Fibroblast of skin of abdomen (primary cell): ENCODE results near the gene FBXL16.
A peak's percentile ranks its signal among the peaks of the same experiment; 100 is the strongest.

Source experiments
- DNase-seq: peaks from one replicate; pipeline ENCODE4 v3.0.0-alpha.2; 2013

Gene FBXL16

DNA sequence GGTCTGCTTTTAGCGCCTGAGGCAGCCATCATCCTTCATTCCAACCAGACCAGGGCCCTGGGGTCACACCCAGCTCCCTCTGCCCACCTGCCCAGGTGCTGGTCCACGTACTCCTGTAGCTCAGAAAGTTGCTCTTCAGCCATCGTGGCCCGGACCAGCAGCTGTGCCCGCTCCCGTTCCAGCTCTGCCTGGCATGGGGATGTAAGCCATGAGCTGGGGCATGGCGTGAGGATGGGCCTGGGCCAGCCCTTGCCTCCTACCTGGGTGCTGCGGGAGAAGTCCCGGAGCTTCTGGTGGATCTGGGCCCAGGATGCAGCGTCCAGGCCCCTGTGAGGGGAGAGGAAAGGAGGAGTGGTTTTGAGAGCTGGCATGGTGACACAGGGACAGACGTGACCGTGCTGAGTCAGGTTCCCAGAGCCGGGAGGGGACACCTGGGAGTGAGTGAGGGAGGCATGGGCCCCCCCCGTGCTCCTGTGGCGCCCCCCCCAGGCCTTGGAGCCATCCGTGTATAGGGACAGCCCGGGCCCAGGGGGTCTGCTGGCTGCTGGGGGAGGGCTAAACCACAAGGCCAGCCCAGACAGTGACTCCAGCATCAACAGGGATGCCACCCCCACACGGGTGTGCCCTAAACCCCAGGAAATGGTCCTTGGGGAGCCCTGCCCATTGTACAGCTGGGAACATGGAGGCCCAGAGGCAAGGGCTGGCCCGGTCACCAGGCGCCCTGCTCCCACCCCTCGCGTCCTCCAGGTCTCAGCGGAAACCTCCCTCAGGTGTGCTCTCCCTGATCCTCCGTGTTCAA is 17.4 kb upstream of the FBXL16 start:
- DNase-seq, result no peak

DNA sequence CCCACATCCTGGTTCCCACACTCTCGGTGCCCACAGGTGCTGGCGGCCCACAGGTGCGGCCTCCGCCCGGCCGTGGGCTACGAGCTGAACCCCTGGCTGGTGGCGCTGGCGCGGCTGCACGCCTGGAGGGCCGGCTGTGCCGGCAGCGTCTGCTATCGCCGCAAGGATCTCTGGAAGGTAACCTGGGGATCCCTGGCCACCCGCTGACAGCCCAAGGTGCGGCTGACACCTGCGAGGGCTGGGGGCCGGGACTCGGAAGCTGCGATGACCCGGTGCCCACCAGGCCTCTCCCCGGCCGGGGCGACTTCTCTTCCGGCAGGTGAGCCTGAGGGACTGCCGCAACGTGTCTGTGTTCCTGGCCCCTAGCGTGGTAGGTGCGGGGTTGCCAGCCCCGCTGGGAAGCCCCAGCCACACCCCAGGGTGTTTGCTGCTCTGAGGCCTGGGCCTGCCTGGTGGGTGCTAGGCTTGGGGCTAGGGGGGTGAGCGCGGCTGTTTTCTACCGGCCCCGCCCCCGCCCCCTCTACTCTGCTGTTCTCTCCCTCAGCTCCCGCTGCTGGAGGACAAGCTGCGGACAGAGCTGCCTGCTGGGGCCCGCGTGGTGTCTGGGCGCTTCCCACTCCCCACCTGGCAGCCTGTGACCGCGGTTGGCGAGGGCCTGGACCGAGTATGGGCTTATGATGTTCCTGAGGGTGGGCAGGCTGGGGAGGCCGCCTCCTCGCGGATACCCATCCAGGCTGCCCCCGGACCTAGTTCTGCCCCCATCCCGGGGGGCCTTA is 16.4 kb upstream of the FBXL16 start:
- DNase-seq, result no peak

DNA sequence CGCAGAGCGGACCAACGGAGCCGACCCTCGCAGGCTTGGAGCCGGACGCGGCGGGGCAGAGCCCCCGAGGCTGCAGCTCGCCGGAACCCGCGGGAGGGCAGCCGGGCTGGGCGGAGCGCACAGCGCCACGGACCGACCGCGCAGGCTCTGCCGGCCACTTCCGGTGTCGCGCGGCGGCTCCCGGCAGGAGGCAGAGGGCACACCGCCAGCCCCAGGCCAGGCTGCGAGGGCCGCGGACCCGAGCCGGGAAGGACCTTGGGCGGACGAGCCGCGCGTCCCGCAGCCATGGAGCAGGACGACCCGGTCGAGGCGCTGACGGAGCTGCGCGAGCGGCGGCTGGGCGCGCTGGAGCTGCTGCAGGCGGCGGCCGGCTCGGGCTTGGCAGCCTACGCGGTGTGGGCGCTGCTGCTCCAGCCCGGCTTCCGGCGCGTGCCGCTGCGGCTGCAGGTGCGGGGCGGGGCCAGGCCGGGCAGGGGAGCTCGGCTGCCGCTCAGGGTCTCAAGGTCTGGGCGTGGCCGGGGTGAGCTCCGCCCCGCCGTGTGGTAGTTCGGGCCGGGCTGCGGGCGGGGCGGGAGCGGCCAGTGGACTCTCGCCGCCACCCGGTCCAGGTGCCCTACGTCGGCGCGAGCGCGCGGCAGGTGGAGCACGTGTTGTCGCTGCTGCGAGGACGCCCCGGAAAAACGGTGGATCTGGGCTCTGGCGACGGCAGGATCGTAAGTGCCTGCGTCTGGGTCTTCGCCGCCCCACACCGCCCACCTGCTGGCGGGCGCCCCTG is 15.6 kb upstream of the FBXL16 start, which contains the start of gene ANTKMT:
TSS of gene ANTKMT (plus strand) at position 157 of the 775 bp plus-strand sequence. CDS start at position 286, 129 bp downstream.
- peak; percentile 66 for DNase-seq

DNA sequence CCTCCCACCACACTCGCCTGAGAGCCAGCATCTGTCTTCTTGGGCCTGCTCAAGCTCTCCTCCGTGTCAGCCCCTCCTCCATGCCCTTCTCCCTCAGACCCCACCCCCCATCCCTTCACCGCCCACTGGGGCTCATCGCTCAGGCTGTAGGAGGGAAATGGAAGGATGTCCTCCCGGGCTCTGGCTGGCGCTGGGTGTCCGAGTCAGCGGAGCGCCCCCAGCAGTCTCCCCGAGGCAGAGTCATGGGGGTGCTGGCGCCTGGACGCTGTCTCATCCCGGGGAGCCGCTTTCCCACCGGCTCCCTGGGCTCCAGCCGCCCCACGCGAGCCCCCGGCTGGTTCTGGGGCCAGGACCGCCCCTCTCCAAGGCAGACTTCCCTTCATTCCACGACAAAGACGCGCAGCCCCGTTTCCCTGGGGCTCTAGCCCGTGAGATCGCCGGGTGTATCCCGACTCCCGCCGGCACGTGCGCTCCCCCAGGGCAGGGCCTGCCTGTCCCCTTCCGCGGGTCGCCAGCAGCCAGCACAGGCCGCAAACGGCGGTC is 14.9 kb upstream of the FBXL16 start:
- DNase-seq, result peak; percentile 70

DNA sequence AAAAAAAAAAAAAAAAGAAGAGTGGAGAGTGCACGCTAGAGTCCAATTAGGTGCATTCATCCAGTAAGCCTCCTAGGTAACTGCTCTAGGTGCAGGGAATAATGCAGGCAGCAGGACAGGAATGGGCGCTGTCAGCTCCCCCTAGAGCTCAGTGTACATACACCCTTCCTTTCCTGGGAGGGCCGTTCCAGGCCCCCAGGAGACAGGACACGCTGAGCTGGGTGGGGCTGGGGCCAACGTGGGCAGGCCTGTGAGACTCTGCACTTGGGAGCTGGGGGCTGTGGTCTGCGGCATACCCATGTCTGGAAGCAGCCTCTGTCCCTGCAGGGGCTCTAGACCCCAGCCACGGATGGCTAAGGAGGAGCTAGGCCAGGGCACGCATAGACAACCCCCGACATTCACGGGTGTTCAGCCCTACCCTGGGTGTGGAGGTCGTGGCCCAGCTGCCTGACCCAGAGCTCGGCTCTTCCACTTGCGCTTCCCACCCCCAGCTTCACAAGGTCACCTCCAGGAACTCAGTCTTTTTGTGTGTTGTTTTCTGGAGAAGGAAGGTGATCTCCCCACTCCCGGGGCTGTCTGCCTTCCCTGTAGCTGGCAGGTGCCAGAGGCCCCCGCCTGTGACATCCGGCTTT is 14.3 kb upstream of the FBXL16 start:
- no peak for DNase-seq

DNA sequence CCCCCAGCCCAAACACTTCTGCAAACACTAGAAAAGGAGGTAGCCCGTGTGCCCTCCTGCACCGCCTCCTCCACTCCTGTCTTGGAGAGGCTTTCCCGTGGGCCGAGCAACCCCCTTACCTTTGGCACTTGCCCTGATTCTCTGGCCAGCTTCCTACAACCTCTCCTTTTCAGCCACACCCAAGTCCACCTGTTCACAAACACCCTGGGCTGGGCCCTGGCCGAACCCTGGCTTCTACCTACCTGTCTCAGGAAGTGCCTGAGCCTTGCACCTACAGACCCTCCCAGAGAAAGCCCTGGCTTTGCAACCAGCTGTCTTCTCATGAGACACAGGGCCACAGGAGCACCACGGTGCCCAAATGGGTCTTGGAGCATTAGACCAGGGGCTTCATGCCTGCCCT is 13.3 kb upstream of the FBXL16 start:
- DNase-seq, result no peak

- no peak for DNase-seq
Measured at GRCh38 chr16:718389-718788, 12.8 kb upstream of the FBXL16 start.

DNA sequence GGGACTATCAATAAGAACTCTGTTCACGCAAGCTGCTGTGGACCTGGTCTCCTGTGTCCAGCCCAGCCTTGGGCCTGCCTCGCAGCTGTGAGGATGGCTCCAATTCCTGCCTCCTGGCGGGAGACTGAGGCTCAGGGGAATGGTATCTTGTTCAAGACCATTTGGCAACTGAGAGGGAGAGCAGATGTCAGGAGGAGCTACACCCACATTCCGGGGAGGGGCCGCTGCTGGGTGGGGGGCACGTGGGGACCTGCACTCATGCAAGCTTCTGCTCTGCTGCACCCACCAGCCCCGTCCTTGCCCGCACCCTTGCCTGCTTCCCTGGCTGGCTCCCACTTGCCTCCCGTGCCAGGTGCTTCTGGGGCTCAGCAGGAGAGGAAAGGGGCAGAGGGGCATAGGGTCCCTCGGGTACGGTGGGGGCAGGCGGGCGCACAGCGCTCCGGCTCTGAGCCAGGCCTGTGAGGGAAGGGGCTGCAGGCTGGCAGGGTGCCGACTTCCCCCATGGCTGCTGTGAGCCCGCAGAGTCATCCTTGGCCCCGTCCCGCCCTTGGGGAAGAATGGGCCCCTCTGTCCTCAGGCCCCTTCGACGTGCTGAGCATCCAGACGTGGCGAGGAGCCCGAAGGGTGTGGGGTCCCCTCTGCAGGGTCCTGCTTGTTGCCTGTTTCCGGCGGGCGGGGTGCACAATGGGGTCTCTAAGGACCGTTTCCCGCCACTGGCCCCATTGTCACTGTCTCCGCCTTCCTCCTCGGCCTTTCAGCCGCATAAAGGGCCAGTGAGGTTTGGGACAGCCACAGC is 12.0 kb upstream of the FBXL16 start:
- no peak for DNase-seq

GRCh38 chr16:716768-717325 is 11.2 kb upstream of the FBXL16 start:
- DNase-seq, result no peak

DNA sequence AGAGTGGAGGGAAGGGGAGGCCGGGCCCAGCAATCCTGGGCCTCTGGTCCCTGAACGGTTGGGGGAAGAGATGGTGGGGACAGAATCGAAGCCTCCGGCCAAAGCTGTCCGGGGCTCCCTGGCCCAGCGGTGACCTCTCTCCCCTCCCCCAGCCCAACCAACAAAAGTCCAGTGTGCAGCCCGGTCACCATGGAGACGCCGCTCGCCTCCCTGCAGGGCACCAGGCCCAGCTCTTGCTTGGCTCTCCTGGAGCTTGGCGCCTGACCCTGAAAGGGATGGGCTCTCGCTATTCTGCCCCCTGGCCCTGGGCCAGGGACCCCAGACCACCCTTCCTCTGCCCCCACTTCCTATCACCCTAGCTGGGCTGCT is 10.6 kb upstream of the FBXL16 start:
- no peak for DNase-seq

- DNase-seq, result no peak
Measured at GRCh38 chr16:715477-716199, 10.0 kb upstream of the FBXL16 start.

- peak; percentile 84 for DNase-seq
Measured at GRCh38 chr16:714558-715476, 9.2 kb upstream of the FBXL16 start, which contains the start of gene METRN. Gene METRN (plus strand): TSS chr16:715118. CDS start chr16:715290, 172 bp downstream.

- DNase-seq, result no peak
Measured at GRCh38 chr16:714079-714478, 8.5 kb upstream of the FBXL16 start.

GRCh38 chr16:712740-713250 is 7.2 kb upstream of the FBXL16 start:
- DNase-seq, result peak; percentile 89

- DNase-seq, result peak; percentile 49
Measured at GRCh38 chr16:711548-712320, 6.1 kb upstream of the FBXL16 start.

DNA sequence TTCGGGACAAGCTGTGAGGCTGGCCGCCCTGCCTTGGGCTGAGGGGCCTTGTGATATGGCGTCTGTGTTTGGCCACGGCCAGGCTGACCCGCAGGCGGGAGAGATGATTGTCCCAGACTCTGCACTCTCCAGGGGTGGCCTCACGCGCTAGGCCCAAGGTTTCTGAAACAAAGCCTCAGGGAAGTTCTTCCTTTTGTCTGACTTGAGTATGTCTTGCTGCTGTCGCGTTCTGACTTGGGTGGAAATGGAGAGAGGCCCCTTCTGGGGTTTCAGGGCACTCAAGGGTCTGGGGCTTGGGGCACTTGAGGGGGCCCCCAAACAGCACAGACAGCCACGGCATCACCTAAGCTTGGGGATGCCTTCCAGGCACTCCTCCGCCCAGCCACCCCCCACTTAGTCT is 5.5 kb upstream of the FBXL16 start:
- no peak for DNase-seq

- DNase-seq, result no peak
Measured at GRCh38 chr16:710500-711075, 5.0 kb upstream of the FBXL16 start.
